GM12891 (cell line): ENCODE measurements around the gene RNU11.
A peak's percentile ranks its signal among the peaks of the same experiment; 100 is the strongest.

Experiments
- POLR2A ChIP-seq: IDR thresholded peaks from 2 replicates; pipeline ENCODE4 v1.6.1; 2011; ENCODE audit warnings: low read depth, low read length, control low read depth
- POLR2AphosphoS5 ChIP-seq: IDR thresholded peaks from 2 replicates; pipeline ENCODE4 v1.6.1; 2011; ENCODE audit warnings: low read depth, low read length, control low read depth

DNA sequence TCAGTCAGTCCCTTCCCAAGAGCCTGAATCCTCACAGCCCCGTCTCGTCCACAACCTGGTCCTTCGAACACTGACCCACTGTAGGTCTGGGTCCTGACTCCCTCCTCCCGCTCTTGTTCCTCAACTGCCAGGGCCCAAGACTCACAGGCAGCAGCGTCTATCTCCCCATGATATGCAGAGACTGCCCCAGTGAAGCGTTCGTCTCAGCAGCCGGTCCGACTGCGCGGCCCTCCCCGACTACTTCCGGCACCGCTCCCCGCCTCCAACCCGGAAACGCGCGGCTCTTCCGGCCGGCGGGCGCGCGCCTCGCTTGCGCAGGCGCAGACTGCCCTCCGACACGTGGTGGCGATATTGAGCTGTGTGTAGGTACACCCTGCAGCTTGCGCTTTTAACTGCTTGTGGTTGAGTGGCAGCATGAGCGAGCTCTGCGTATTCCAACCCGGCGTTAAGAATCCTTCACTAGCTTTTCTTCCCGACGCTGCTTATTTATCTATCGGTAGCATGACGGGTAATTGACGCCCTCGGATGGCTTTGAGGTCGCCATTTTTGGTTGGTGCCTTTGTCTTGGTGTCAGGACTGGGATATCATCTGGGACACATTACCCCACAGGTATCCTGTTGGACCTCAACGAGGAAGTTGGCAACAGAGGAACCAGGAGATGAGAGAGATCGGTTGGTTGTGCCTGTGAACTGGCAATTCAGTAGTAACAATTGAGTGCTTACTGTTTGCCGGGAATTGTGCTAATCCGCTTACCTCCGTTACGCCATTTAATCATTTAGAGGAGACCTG lies 5.4 kb upstream of the RNU11 start, which contains the start of gene TAF12:
- TF ChIP-seq POLR2AphosphoS5 (peak; percentile 98), POLR2A (peak; percentile 99)
